IMR-90 (cell line): Measurements from ENCODE around the gene PCK1. TPM values are rescaled to one million over a fixed set of nuclear protein-coding genes. Genes with fewer than 3 reads are reported as not detected.

ENCODE experiments used
- ELK1 ChIP-seq: fragments of 150-350 bp; IDR thresholded peaks from 2 replicates; pipeline ENCODE4 v1.6.1; 2016; ENCODE audit warnings: low read depth, mild to moderate bottlenecking, low read length, moderate library complexity, borderline replicate concordance
- polyA plus RNA-seq, 3 experiments: library from polyadenylated mRNA; depleted of rRNA; stranded (reverse); fragments of >200 nt; gene quantifications; 2 replicates each; pipeline ENCODE4 v1.2.3, GENCODE V29; 2012; ENCODE audit warnings: low replicate concordance in 1 of 3
- total RNA-seq: library from RNA; depleted of rRNA; stranded (reverse); fragments of >200 nt; gene quantifications from 2 replicates; pipeline ENCODE4 v1.2.3, GENCODE V29; 2012

The PCK1 gene
- total and polyA plus RNA-seq, 2 of the 4 experiments (the other 2 are of a cell fraction), result not detected

- no peak for TF ChIP-seq ELK1
Measured at GRCh38 chr20:57582432-57583288, 21.8 kb downstream of the PCK1 start (continued).
